ENCODE measurements around the gene COL18A1. TPM values are rescaled to one million over a fixed set of nuclear protein-coding genes. Genes with fewer than 3 reads are reported as not detected.

Gene COL18A1
- total RNA-seq, 1 experiment from 2014 or later = 0.11 TPM

GRCh38 chr21:45371655-45372054 is 33.3 kb upstream of the COL18A1 start:
- H3K9ac ChIP-seq (ENCODE audit: low read length) = no peak overlapping the region

GRCh38 chr21:45372732-45373355 is 32.1 kb upstream of the COL18A1 start:
- DNase-seq = no peak
- no peaks in the 10 kb centered on the region for H3K36me3 ChIP-seq (ENCODE audit: insufficient read depth, low read length)
- H3K4me3 ChIP-seq (ENCODE audit: low read length) = no peak overlapping the region
- H3K27ac ChIP-seq (ENCODE audit: low read length) = no peak overlapping the region
- no peaks in the 10 kb centered on the region for H3K9me3 ChIP-seq (ENCODE audit: low read length)
- no peaks in the 10 kb centered on the region for H3K27me3 ChIP-seq (ENCODE audit: low read length)
- H3K4me2 ChIP-seq (ENCODE audit: low read depth, low read length, poor library complexity, severe bottlenecking) = no peak overlapping the region
- H3K79me2 ChIP-seq (ENCODE audit: low read length) = no peaks in the 10 kb centered on the region
- H3K9ac ChIP-seq (ENCODE audit: low read length) = no peak overlapping the region
- H2AFZ ChIP-seq (ENCODE audit: low read length) = no peak overlapping the region
- H3K9me2 ChIP-seq (replicated peaks; ENCODE audit: insufficient read depth, low read length) = no peaks in the 10 kb centered on the region
- no peaks in the 10 kb centered on the region for H4K20me1 ChIP-seq (ENCODE audit: insufficient read depth, low read depth, low read length)
- H3K4me1 ChIP-seq (ENCODE audit: low read length) = peaks cover 9% of the 10 kb centered on the region

More at GRCh38 chr21:45371655-45372054, 33.3 kb upstream of the COL18A1 start:
- H3K27ac ChIP-seq (ENCODE audit: low read length) = no peak overlapping the region
- H3K9me3 ChIP-seq (ENCODE audit: low read length) = no peaks in the 10 kb centered on the region
- peaks cover 1% of the 10 kb centered on the region for H3K4me1 ChIP-seq (ENCODE audit: low read length)
- no peaks in the 10 kb centered on the region for H3K79me2 ChIP-seq (ENCODE audit: low read length)
- DNase-seq = no peak
- no peak overlapping the region for H3K4me2 ChIP-seq (ENCODE audit: low read depth, low read length, poor library complexity, severe bottlenecking)
- H4K20me1 ChIP-seq (ENCODE audit: insufficient read depth, low read depth, low read length) = no peaks in the 10 kb centered on the region
- no peaks in the 10 kb centered on the region for H3K9me2 ChIP-seq (replicated peaks; ENCODE audit: insufficient read depth, low read length)
- H3K36me3 ChIP-seq (ENCODE audit: insufficient read depth, low read length) = no peaks in the 10 kb centered on the region
- no peak overlapping the region for H2AFZ ChIP-seq (ENCODE audit: low read length)
- no peaks in the 10 kb centered on the region for H3K27me3 ChIP-seq (ENCODE audit: low read length)
- no peak overlapping the region for H3K4me3 ChIP-seq (ENCODE audit: low read length)

- no peaks in the 10 kb centered on the region for H4K20me1 ChIP-seq (ENCODE audit: insufficient read depth, low read depth, low read length)
- H3K9ac ChIP-seq (ENCODE audit: low read length) = no peak overlapping the region
- no peak for DNase-seq
- no peak overlapping the region for H3K27ac ChIP-seq (ENCODE audit: low read length)
- no peaks in the 10 kb centered on the region for H3K36me3 ChIP-seq (ENCODE audit: insufficient read depth, low read length)
- H3K4me1 ChIP-seq (ENCODE audit: low read length) = peaks cover 9% of the 10 kb centered on the region
- no peaks in the 10 kb centered on the region for H3K9me3 ChIP-seq (ENCODE audit: low read length)
- no peak overlapping the region for H2AFZ ChIP-seq (ENCODE audit: low read length)
- no peak overlapping the region for H3K4me2 ChIP-seq (ENCODE audit: low read depth, low read length, poor library complexity, severe bottlenecking)
- no peaks in the 10 kb centered on the region for H3K79me2 ChIP-seq (ENCODE audit: low read length)
- no peaks in the 10 kb centered on the region for H3K27me3 ChIP-seq (ENCODE audit: low read length)
- no peak overlapping the region for H3K4me3 ChIP-seq (ENCODE audit: low read length)
- no peaks in the 10 kb centered on the region for H3K9me2 ChIP-seq (replicated peaks; ENCODE audit: insufficient read depth, low read length)
Measured at GRCh38 chr21:45373991-45374816, 30.8 kb upstream of the COL18A1 start.

- Histone ChIP-seq H4K20me1 (ENCODE audit: insufficient read depth, low read depth, low read length) (no peaks in the 10 kb centered on the region), H3K4me1 (ENCODE audit: low read length) (peaks cover 9% of the 10 kb centered on the region), H3K27ac (ENCODE audit: low read length) (no peak overlapping the region)
Measured at GRCh38 chr21:45374826-45375455, 30.0 kb upstream of the COL18A1 start.

GRCh38 chr21:45376459-45377324 is 28.3 kb upstream of the COL18A1 start:
- Histone ChIP-seq H3K9ac (ENCODE audit: low read length) (no peak overlapping the region), H3K27ac (ENCODE audit: low read length) (no peak overlapping the region), H3K79me2 (ENCODE audit: low read length) (no peaks in the 10 kb centered on the region), H3K27me3 (ENCODE audit: low read length) (no peaks in the 10 kb centered on the region), H3K4me1 (ENCODE audit: low read length) (peaks cover 9% of the 10 kb centered on the region), H3K4me2 (ENCODE audit: low read depth, low read length, poor library complexity, severe bottlenecking) (no peak overlapping the region), H3K9me2 (replicated peaks; ENCODE audit: insufficient read depth, low read length) (no peaks in the 10 kb centered on the region), H4K20me1 (ENCODE audit: insufficient read depth, low read depth, low read length) (no peaks in the 10 kb centered on the region), H2AFZ (ENCODE audit: low read length) (no peak overlapping the region), H3K36me3 (ENCODE audit: insufficient read depth, low read length) (no peaks in the 10 kb centered on the region), H3K9me3 (ENCODE audit: low read length) (no peaks in the 10 kb centered on the region), H3K4me3 (ENCODE audit: low read length) (no peak overlapping the region)
- peak; percentile 49 for DNase-seq

More at GRCh38 chr21:45374826-45375455, 30.0 kb upstream of the COL18A1 start:
- Histone ChIP-seq H3K79me2 (ENCODE audit: low read length) (no peaks in the 10 kb centered on the region), H3K27me3 (ENCODE audit: low read length) (no peaks in the 10 kb centered on the region), H3K4me2 (ENCODE audit: low read depth, low read length, poor library complexity, severe bottlenecking) (no peak overlapping the region), H3K9ac (ENCODE audit: low read length) (no peak overlapping the region), H3K36me3 (ENCODE audit: insufficient read depth, low read length) (no peaks in the 10 kb centered on the region), H3K9me3 (ENCODE audit: low read length) (no peaks in the 10 kb centered on the region), H3K4me3 (ENCODE audit: low read length) (no peak overlapping the region), H3K9me2 (replicated peaks; ENCODE audit: insufficient read depth, low read length) (no peaks in the 10 kb centered on the region), H2AFZ (ENCODE audit: low read length) (no peak overlapping the region)
- DNase-seq = no peak

GRCh38 chr21:45377325-45377709 is 27.6 kb upstream of the COL18A1 start:
- Histone ChIP-seq H3K4me3 (ENCODE audit: low read length) (no peak overlapping the region), H3K4me2 (ENCODE audit: low read depth, low read length, poor library complexity, severe bottlenecking) (no peak overlapping the region), H3K27ac (ENCODE audit: low read length) (no peak overlapping the region), H2AFZ (ENCODE audit: low read length) (no peak overlapping the region), H3K27me3 (ENCODE audit: low read length) (no peaks in the 10 kb centered on the region), H3K4me1 (ENCODE audit: low read length) (peaks cover 9% of the 10 kb centered on the region), H4K20me1 (ENCODE audit: insufficient read depth, low read depth, low read length) (no peaks in the 10 kb centered on the region), H3K9me2 (replicated peaks; ENCODE audit: insufficient read depth, low read length) (no peaks in the 10 kb centered on the region), H3K79me2 (ENCODE audit: low read length) (no peaks in the 10 kb centered on the region), H3K36me3 (ENCODE audit: insufficient read depth, low read length) (no peaks in the 10 kb centered on the region), H3K9me3 (ENCODE audit: low read length) (no peaks in the 10 kb centered on the region), H3K9ac (ENCODE audit: low read length) (no peak overlapping the region)
- DNase-seq = no peak

GRCh38 chr21:45377866-45378257 is 27.1 kb upstream of the COL18A1 start:
- Histone ChIP-seq H4K20me1 (ENCODE audit: insufficient read depth, low read depth, low read length) (no peaks in the 10 kb centered on the region), H3K4me3 (ENCODE audit: low read length) (no peak overlapping the region), H3K4me2 (ENCODE audit: low read depth, low read length, poor library complexity, severe bottlenecking) (no peak overlapping the region), H3K9me3 (ENCODE audit: low read length) (no peaks in the 10 kb centered on the region), H3K79me2 (ENCODE audit: low read length) (no peaks in the 10 kb centered on the region), H3K9me2 (replicated peaks; ENCODE audit: insufficient read depth, low read length) (no peaks in the 10 kb centered on the region), H3K9ac (ENCODE audit: low read length) (no peak overlapping the region), H2AFZ (ENCODE audit: low read length) (no peak overlapping the region), H3K27ac (ENCODE audit: low read length) (no peak overlapping the region), H3K4me1 (ENCODE audit: low read length) (peaks cover 9% of the 10 kb centered on the region), H3K36me3 (ENCODE audit: insufficient read depth, low read length) (no peaks in the 10 kb centered on the region), H3K27me3 (ENCODE audit: low read length) (no peaks in the 10 kb centered on the region)
- DNase-seq = no peak
